ENCODE results near the gene GLIS2.

- no peak for TF ChIP-seq CTCF (IDR thresholded peaks at IDR 0.05)
- TF ChIP-seq POLR2A (IDR thresholded peaks at IDR 0.05), result no peak
These were observed 48.5 kb downstream of the GLIS2 start for GRCh38 chr16:4364196-4365013.

Measured in testis (tissue), 2 donors.